HUES64 (cell line): ENCODE data around the gene HAPLN1.

Experiments used
- H3K27ac ChIP-seq: 2 replicates; pipeline ENCODE4 v1.7.0; 2013; ENCODE audit warnings: low read depth, low read length, inconsistent platforms
- H3K27me3 ChIP-seq: 2 replicates; pipeline ENCODE4 v1.6.1; 2013; ENCODE audit warnings: mild to moderate bottlenecking, low read length; ENCODE audit not compliant: insufficient read depth
- H3K36me3 ChIP-seq: 2 replicates; pipeline ENCODE4 v1.6.1; 2013; ENCODE audit warnings: mild to moderate bottlenecking, low read length; ENCODE audit not compliant: insufficient read depth
- H3K4me1 ChIP-seq: 2 replicates; pipeline ENCODE4 v1.6.1; 2013; ENCODE audit warnings: mild to moderate bottlenecking, low read length, moderate library complexity; ENCODE audit not compliant: insufficient read depth
- H3K4me3 ChIP-seq: 2 replicates; pipeline ENCODE4 v1.5.1; 2013; ENCODE audit warnings: mild to moderate bottlenecking, low read length, moderate library complexity
- H3K9ac ChIP-seq: 2 replicates; pipeline ENCODE4 v1.6.1; 2013; ENCODE audit warnings: mild to moderate bottlenecking, low read depth, low read length
- H3K9me3 ChIP-seq: 2 replicates; pipeline ENCODE4 v1.6.1; 2013; ENCODE audit warnings: low read depth, low read length; ENCODE audit not compliant: insufficient read depth
- WGBS: fragments of 150-250, 120-280 bp; methylation state at CpG from one replicate; pipeline ENCODE4 v1.1.7; 2013; ENCODE audit warnings: missing lambda C conversion rate; 5-methylcytosine and 5-hydroxymethylcytosine counted together

HAPLN1 gene

DNA sequence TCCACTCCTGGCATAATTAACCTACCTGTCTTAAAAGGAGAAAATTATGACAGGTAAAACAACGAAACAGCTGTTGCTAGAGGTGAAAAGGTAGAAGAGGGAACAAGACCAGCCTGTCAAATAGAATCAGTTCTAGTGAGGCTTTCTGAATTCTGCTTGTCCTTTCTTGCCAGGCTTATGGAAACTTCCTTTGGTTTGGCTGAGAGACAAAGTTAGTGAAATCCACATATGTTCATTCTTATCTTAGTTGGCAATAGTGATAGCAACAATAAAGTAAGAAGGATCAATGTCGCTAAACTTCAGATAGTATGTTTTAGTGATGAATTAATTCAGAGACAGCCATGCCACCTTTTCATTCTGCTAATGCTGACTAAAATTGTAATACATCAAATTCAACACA is 34.4 kb downstream of the HAPLN1 start:
- H3K36me3 ChIP-seq = no peaks in the 10 kb centered on the region
- H3K27ac ChIP-seq = no peak overlapping the region
- no peaks in the 10 kb centered on the region for H3K9me3 ChIP-seq
- H3K4me3 ChIP-seq = no peak overlapping the region
- H3K4me1 ChIP-seq = peaks cover 15% of the 10 kb centered on the region
- H3K27me3 ChIP-seq = no peaks in the 10 kb centered on the region
- 98% methylated on average over 2 of the region's 2 CpGs for WGBS
- H3K9ac ChIP-seq = no peak overlapping the region

DNA sequence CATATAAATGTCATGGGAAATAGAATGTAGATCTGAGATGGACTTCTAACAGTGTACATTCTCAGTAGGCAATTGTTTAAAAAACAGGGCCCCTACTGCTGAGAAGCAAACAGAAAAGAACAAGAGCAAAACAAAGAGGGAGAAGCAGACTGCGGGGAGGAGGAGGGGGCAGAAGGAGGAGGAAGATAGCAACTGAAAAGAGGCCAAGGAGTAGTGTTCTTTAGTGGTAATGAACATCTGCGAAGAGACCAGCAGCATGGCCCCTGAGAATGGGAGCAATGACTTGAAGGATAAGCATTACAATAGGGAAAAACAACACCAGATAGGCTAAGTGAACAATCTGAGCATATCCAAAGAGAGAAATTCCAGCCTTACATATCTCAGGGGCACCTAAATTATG is 36.8 kb downstream of the HAPLN1 start:
- Histone ChIP-seq H3K27me3 (no peaks in the 10 kb centered on the region), H3K27ac (no peak overlapping the region), H3K36me3 (no peaks in the 10 kb centered on the region), H3K9ac (no peak overlapping the region), H3K4me3 (no peak overlapping the region), H3K9me3 (no peaks in the 10 kb centered on the region), H3K4me1 (peaks cover 15% of the 10 kb centered on the region)
- 44% methylated on average over 2 of the region's 2 CpGs for WGBS

DNA sequence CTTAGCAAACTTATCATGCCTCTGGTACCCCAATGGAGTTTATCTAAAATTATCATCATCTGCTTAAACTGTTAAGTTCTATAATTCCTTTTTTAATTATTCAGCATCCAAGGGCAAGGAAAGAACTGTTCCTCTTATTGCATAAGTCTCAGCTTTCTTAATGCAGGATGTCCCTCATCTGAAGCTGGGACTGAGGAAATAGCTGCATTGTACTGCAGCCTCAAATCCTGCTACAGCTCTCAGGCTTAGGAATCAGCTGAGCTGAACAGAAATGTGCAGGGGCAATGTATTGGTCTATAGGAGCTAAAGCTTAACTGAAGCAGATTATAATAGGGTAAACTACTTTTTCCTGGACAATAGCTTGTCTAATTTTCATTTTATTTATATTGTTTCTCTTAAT is 48.0 kb downstream of the HAPLN1 start:
- Histone ChIP-seq H3K36me3 (no peaks in the 10 kb centered on the region), H3K27me3 (no peaks in the 10 kb centered on the region), H3K9ac (no peak overlapping the region), H3K9me3 (no peaks in the 10 kb centered on the region), H3K27ac (no peak overlapping the region), H3K4me1 (no peaks in the 10 kb centered on the region), H3K4me3 (no peak overlapping the region)

DNA sequence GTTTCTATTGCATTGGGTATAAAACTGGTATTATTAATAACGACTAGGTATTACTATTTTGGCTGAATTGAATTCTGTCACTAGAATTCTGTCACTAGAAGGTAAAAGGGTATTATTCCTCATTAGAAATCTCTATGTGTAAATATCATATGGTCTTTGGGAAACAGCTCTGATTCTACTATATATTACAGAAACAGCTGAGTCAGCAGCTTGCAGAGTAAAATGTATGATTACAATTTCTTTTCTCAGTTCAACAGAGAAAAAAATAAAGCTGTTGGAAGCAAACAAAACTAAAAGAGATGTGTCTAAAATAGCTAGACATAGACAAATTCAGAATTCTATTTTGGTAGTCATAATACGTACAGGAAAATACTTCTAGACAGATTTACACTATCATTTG is 48.5 kb downstream of the HAPLN1 start:
- H3K9me3 ChIP-seq = no peaks in the 10 kb centered on the region
- no peaks in the 10 kb centered on the region for H3K27me3 ChIP-seq
- H3K4me3 ChIP-seq = no peak overlapping the region
- no peaks in the 10 kb centered on the region for H3K36me3 ChIP-seq
- H3K4me1 ChIP-seq = no peaks in the 10 kb centered on the region
- H3K27ac ChIP-seq = no peak overlapping the region
- 100% methylated on average over 2 of the region's 2 CpGs for WGBS
- H3K9ac ChIP-seq = no peak overlapping the region

DNA sequence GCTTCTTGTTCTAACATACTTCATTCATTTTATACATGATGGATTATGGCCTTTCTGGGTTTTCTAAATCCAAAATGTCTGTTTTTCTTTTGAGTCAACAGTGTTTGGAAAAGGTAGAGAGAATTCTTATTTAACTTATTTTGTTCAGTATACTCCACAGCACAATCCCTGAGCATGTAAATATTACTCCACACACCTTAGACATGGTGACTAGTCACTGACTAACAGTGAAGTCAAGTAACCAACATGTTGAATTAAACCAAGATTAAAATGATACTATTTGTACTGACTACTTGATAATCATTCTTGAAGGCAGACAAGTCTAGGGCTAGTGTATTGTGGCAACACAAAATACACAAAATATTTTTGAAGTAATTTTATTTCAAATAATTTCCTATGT is 55.0 kb downstream of the HAPLN1 start:
- H3K27ac ChIP-seq = no peak overlapping the region
- no peaks in the 10 kb centered on the region for H3K4me1 ChIP-seq
- no peaks in the 10 kb centered on the region for H3K27me3 ChIP-seq
- H3K9ac ChIP-seq = no peak overlapping the region
- H3K36me3 ChIP-seq = no peaks in the 10 kb centered on the region
- H3K9me3 ChIP-seq = no peaks in the 10 kb centered on the region
- no peak overlapping the region for H3K4me3 ChIP-seq

DNA sequence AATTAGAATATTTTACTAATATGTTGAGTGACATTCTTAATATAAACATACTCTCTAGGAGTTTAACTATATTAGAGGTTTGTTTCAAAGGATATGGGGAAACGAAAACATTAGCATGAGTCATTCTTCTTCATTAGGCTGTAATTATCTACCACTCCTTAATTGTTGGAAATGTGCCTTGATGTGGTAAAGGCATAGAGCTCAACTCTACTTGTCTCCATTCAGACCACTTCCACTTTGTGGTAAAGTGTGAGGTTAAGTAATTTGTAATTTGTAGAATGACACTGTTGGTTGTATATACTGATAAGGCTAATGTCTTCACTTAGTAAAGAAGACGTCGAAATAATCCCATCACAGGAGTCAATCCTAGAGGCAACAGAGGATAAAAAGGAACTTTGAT is 58.1 kb downstream of the HAPLN1 start:
- H3K27me3 ChIP-seq = no peaks in the 10 kb centered on the region
- no peaks in the 10 kb centered on the region for H3K36me3 ChIP-seq
- H3K9me3 ChIP-seq = no peaks in the 10 kb centered on the region
- 92% methylated on average over 2 of the region's 3 CpGs for WGBS
- no peak overlapping the region for H3K4me3 ChIP-seq
- H3K4me1 ChIP-seq = no peaks in the 10 kb centered on the region
- H3K27ac ChIP-seq = no peak overlapping the region
- no peak overlapping the region for H3K9ac ChIP-seq

DNA sequence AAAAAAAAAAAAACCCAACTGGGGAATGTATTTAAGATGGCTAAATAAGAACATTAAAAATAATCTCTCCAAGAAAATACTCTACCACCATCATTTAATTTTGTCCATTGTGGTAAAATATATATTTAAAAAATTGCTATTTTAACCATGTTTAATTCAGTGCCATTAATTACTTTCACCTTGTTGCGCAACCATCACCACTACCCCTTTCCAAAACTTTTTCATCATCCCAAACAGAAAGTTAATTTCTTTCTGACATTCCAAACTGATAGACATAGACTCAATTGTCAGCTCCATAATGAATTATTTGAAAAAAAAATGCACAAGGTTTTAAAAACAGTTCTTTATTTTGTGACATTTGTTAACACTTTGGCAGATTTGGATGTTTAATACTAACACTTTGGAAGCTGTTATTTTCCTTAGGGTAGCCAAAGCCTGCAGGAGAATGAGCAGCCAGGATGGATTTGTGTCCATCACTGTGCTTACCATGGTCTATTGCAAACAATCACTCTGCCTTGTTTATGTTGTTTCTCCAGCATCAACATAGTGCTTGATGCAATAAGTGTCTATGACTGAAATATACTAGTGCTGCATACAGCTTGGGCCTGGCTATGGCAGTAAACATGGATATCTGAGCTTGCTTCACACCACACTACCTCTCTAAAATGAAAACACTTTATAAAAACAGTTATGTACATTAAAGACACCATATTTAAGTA is 62.7 kb downstream of the HAPLN1 start:
- Histone ChIP-seq H3K4me3 (no peak overlapping the region), H3K36me3 (no peaks in the 10 kb centered on the region), H3K27me3 (no peaks in the 10 kb centered on the region), H3K9ac (no peak overlapping the region), H3K9me3 (no peaks in the 10 kb centered on the region), H3K27ac (no peak overlapping the region), H3K4me1 (peaks cover 7% of the 10 kb centered on the region; the same call in 1 of the 2 replicates)
- 100% methylated on average over 1 of the region's 1 CpG for WGBS

DNA sequence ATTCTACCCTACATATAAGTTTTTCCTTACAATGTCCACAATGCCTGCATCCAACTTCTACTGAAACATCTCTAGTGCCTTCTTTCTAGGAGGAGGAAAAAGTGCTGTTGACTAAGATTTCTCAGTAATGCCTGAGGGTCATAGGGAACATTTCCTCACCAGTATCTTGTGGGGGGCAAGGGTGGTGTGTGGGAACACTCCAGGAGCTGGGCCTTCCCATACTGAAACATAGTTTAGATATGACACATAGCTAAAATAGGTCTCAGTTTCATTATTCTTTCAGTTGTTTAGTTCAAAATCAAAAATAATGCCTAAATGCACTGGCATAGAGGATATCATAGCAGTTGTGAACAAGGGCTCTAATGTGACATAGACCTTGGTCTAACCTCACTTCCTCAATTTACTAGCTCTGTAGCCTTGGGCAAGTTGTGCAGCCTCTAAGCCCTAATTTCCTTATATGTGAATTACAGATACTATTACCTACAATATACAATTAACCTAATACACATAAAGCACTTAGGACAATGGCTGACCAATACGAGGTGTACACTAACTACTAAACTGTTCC is 66.1 kb downstream of the HAPLN1 start:
- Histone ChIP-seq H3K27ac (no peak overlapping the region), H3K27me3 (no peaks in the 10 kb centered on the region), H3K9ac (no peak overlapping the region), H3K36me3 (no peaks in the 10 kb centered on the region), H3K4me1 (peaks cover 7% of the 10 kb centered on the region; the same call in 1 of the 2 replicates), H3K9me3 (no peaks in the 10 kb centered on the region), H3K4me3 (no peak overlapping the region)
- WGBS = 91% methylated on average over 1 of the region's 1 CpG

DNA sequence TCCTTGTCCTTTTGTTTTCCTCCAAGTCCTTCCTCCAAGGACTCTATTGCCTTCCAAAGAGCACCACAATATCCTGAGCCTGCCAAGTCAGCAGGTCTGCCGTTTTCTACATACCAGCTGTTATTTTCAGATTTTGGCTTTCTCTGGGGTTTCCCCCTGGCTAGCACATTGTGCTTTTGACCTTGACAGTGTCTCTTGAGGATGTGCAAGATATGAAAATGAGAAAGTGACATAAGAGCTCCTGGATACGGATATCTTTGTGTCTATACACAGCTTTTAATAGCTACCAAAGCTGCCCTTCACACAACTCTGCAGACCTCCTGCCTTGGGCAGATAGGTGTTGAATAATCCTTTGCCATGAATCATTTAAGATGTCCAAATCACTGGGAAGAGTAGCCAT is 67.0 kb downstream of the HAPLN1 start:
- 79% methylated on average over 1 of the region's 2 CpGs for WGBS
- Histone ChIP-seq H3K9ac (no peak overlapping the region), H3K36me3 (no peaks in the 10 kb centered on the region), H3K27me3 (no peaks in the 10 kb centered on the region), H3K27ac (no peak overlapping the region), H3K4me3 (no peak overlapping the region), H3K9me3 (no peaks in the 10 kb centered on the region), H3K4me1 (peaks cover 7% of the 10 kb centered on the region; the same call in 1 of the 2 replicates)

DNA sequence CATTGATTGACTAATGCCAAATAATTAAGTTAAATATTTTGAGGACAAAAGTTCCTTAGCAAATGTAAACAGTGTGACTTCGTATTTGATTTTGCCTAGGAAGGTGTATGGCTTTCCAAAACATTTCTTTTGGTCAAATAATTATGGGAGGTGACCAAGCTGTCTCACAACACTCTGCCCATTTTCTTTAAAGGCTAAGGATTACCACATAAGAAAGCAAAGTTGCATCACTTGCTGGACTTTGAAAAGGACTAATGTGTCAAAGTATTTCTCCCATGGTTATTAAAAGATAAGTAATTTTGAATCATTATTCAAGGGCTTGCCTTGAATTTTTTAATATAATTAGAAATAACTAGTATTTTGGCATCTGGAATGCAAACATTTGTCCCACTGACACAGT is 74.7 kb downstream of the HAPLN1 start:
- no peak overlapping the region for H3K27ac ChIP-seq
- H3K27me3 ChIP-seq = no peaks in the 10 kb centered on the region
- H3K4me1 ChIP-seq = peaks cover 5% of the 10 kb centered on the region; the same call in 1 of the 2 replicates
- H3K9ac ChIP-seq = no peak overlapping the region
- no peak overlapping the region for H3K4me3 ChIP-seq
- 73% methylated on average over 1 of the region's 1 CpG for WGBS
- no peaks in the 10 kb centered on the region for H3K9me3 ChIP-seq
- H3K36me3 ChIP-seq = no peaks in the 10 kb centered on the region

DNA sequence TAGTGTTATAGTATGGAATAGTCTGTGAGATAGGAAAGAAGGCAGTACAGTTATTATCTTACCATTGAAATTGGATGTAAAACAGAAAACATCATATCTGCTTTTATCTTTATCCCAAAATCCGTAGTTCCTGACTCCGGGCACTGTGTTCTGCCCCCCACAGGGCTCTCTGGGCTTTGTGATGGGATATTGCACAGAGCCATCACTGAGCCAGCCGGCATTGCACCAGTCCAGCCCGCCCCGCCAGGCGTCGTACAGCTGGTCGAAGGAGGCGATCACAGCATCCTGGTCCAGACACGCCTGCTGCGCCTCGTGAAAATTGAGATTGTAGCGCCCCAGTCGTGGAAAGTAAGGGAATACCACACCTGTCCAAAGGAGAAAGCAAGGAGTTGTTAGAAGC is 76.4 kb downstream of the HAPLN1 start:
- no peaks in the 10 kb centered on the region for H3K36me3 ChIP-seq
- no peaks in the 10 kb centered on the region for H3K9me3 ChIP-seq
- WGBS = 96% methylated on average over 14 of the region's 14 CpGs
- no peaks in the 10 kb centered on the region for H3K27me3 ChIP-seq
- no peak overlapping the region for H3K27ac ChIP-seq
- peaks cover 5% of the 10 kb centered on the region; the same call in 1 of the 2 replicates for H3K4me1 ChIP-seq
- H3K4me3 ChIP-seq = no peak overlapping the region
- H3K9ac ChIP-seq = no peak overlapping the region

DNA sequence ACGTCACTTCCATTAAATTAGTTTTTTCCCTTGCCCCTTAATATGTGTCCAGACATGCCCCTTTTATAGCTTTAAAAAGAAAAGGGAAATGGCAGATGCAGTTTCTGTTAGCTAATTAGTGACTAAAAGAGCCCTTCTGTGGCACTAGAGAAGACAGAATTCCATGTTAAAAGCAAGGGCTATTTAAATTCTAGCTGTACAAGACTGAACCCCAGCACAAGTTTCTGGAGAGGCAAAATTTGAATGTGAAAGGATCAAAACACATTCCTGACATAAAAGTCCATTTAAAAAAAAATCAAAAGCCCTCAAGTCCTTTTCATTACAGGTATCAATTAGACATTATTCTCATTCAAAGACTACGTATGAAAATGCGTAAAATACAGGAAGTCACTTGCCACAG is 78.7 kb downstream of the HAPLN1 start:
- 93% methylated on average over 2 of the region's 3 CpGs for WGBS

More for the DNA sequence above, 78.7 kb downstream of the HAPLN1 start:
- Histone ChIP-seq H3K9me3 (no peaks in the 10 kb centered on the region), H3K9ac (no peak overlapping the region), H3K27me3 (no peaks in the 10 kb centered on the region), H3K36me3 (no peaks in the 10 kb centered on the region), H3K4me1 (peaks cover 5% of the 10 kb centered on the region), H3K4me3 (no peak overlapping the region), H3K27ac (no peak overlapping the region)
